KOPT-K1 (cell line): ENCODE results near the gene KDM4C.

Source experiments
- H3K27ac ChIP-seq: fragments of 200-600 bp; sonication (generic); 2 replicates; pipeline ENCODE4 v1.5.1; 2016; ENCODE audit warnings: antibody characterized with exemption, mild to moderate bottlenecking, low read depth, low read length; ENCODE audit not compliant: poor library complexity, severe bottlenecking
- H3K36me3 ChIP-seq: fragments of 200-600 bp; sonication (generic); 2 replicates; pipeline ENCODE4 v1.5.1; 2017; ENCODE audit warnings: antibody characterized with exemption, mild to moderate bottlenecking, low read length, moderate library complexity; ENCODE audit not compliant: insufficient read depth
- H3K9me3 ChIP-seq: fragments of 200-600 bp; sonication (generic); 2 replicates; pipeline ENCODE4 v1.5.1; 2017; ENCODE audit warnings: antibody characterized with exemption, low read length, mild to moderate bottlenecking; ENCODE audit not compliant: insufficient read depth, poor library complexity, severe bottlenecking

Gene KDM4C

GRCh38 chr9:6845128-6845826 is 87.5 kb downstream of the KDM4C start:
- Histone ChIP-seq H3K27ac (no peak overlapping the region), H3K36me3 (peaks cover 15% of the 10 kb centered on the region), H3K9me3 (no peaks in the 10 kb centered on the region)

GRCh38 chr9:6845880-6846279 is 88.1 kb downstream of the KDM4C start:
- no peak overlapping the region for H3K27ac ChIP-seq
- no peaks in the 10 kb centered on the region for H3K9me3 ChIP-seq
- H3K36me3 ChIP-seq, result peaks cover 15% of the 10 kb centered on the region

DNA sequence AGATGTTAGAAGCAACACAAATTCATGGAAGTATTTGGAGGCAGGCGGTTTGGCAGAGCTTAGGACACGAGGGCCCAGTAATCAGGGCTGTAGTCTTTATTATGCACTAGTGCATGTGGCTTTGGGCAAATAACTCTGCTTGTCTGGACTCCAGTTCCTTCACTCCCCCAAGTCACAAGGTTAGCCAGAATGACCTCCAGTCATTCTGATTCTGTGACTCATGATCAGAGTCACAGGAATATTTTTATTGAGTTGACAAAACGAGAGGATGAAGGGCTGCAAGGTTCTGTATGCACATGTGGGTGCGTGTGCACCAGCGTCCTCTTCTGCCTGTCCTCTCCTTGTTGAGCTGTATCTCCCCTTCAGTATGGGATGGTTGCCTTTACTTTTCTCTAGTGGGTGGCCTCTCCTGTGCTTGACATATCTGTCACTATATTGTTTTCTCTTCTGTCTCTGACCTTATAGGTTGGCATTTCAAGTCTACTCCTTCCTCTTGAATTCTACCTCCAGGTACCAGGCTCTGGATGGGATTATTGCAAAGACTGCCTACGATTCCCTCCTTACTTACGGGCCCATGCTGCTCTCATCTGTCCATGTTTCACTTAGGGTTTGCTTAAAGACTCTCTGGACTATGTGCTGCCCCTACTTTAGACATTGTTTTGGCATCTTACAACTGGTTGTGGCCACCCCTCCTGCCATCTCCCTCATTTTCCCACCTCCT is 94.6 kb downstream of the KDM4C start:
- peaks cover 35% of the 10 kb centered on the region for H3K36me3 ChIP-seq
- H3K27ac ChIP-seq, result no peak overlapping the region
- no peaks in the 10 kb centered on the region for H3K9me3 ChIP-seq

DNA sequence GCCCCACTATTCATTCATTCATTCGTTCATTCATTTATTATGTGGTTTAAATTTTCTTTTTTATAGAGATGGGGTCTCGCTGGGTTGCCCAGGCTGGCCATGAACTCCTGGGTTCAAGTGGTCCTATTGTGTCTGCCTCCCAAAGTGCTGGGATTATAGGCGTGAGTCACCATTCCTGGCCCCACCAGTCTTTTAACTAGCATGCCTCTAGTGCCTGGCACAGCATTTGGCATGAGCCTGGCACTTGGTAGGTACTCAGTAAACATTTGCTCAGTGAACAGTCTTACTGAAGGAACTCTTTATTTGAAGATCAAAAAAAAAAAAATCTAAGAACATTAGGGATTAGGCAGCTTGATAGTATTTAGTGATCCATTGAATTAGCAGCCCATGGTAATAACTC is 98.1 kb downstream of the KDM4C start:
- no peak overlapping the region for H3K27ac ChIP-seq
- peaks cover 20% of the 10 kb centered on the region; the same call in 1 of the 2 replicates for H3K36me3 ChIP-seq
- H3K9me3 ChIP-seq, result no peaks in the 10 kb centered on the region

- Histone ChIP-seq H3K27ac (no peak overlapping the region), H3K9me3 (peaks cover 16% of the 10 kb centered on the region), H3K36me3 (peaks cover 8% of the 10 kb centered on the region)
Measured at GRCh38 chr9:6864102-6864501, 106.3 kb downstream of the KDM4C start.

DNA sequence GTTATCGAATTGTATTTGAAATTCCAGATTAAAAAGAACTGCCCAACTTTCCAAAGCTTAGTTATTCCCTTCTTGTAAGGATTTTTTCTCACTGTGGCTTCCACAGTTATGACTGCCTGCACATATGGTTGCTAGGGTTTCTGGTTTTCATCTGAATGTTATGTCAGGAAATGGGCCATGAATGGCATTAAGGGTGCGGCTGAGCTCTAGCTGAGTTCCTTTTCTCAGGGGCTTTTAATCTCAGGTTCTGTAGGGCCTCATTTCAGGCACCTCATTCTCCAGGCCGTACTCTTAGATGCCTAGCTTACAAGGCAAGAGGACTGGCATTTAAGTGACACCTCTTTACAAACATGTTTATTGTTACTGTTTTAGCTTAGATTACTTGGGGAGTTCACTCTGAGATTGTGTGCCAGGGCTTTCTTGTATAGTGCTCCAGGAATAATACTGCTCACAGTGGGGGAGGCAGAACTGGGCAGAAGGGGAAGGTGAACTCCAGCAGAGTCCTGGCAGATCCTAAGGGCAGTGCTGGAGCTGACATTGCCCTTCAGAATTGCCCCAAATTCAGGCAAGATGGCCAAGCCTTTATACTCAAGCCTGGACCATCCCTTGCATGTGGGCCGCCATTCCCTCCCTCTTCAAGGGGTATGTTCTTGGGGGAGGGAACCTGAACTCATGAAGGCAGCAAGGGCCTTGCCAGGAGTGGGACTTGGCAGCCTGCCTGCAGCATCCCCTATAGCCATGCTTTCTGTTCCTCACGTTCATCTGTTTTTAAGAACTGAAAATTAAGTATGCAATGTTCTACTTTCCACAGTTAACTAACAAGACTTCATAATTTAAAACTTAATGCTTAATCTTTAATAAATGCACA is 111.5 kb downstream of the KDM4C start:
- no peaks in the 10 kb centered on the region for H3K36me3 ChIP-seq
- H3K27ac ChIP-seq, result no peak overlapping the region

GRCh38 chr9:6870149-6870548 is 112.4 kb downstream of the KDM4C start:
- Histone ChIP-seq H3K36me3 (no peaks in the 10 kb centered on the region), H3K27ac (no peak overlapping the region), H3K9me3 (no peaks in the 10 kb centered on the region)

More for the DNA sequence above, 111.5 kb downstream of the KDM4C start:
- peaks cover 4% of the 10 kb centered on the region for H3K9me3 ChIP-seq

GRCh38 chr9:6870650-6871477 is 113.1 kb downstream of the KDM4C start:
- Histone ChIP-seq H3K36me3 (no peaks in the 10 kb centered on the region), H3K9me3 (no peaks in the 10 kb centered on the region), H3K27ac (no peak overlapping the region)

GRCh38 chr9:6873857-6874256 is 116.1 kb downstream of the KDM4C start:
- no peaks in the 10 kb centered on the region for H3K9me3 ChIP-seq
- H3K36me3 ChIP-seq, result no peaks in the 10 kb centered on the region
- no peak overlapping the region for H3K27ac ChIP-seq

DNA sequence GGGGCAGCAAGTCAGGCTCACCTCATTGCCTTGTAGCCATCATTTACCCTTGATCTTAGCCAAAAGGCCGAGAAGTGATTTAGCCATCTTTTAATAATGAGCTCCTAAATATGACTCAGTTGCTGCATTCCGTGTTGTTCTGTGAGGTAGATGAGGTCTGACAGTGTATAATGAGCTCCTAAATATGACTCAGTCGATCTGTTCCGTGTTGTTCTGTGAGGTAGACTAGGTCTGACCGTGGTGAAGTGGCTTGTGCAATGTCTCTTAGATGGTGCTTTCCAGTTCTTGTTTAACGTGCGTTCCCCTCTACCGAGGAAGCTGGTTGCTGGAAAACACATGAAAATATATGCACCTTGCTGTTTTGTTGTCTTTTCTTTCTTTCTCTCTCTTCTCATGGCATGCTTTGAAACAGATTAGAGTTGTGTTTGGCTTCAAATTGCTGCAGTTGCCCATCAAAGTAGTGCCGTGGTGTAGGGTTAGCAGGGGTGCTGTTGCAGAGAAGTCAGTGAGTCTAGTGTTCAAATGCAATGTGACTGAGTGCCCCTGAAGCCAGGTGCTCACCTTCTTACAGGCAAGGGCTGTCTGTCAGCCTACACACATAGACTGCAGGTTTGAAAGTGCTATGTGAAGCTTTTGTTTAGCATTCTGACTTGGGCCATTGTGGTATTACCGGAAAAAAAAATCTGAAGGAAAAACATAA is 118.6 kb downstream of the KDM4C start:
- no peak overlapping the region for H3K27ac ChIP-seq
- H3K9me3 ChIP-seq, result no peaks in the 10 kb centered on the region
- no peaks in the 10 kb centered on the region for H3K36me3 ChIP-seq

- H3K27ac ChIP-seq, result no peak overlapping the region
- no peaks in the 10 kb centered on the region for H3K9me3 ChIP-seq
- no peaks in the 10 kb centered on the region for H3K36me3 ChIP-seq
Measured at GRCh38 chr9:6877671-6878161, 119.9 kb downstream of the KDM4C start.

- Histone ChIP-seq H3K27ac (no peak overlapping the region), H3K36me3 (no peaks in the 10 kb centered on the region), H3K9me3 (no peaks in the 10 kb centered on the region)
Measured at GRCh38 chr9:6880626-6881025, 122.9 kb downstream of the KDM4C start.

DNA sequence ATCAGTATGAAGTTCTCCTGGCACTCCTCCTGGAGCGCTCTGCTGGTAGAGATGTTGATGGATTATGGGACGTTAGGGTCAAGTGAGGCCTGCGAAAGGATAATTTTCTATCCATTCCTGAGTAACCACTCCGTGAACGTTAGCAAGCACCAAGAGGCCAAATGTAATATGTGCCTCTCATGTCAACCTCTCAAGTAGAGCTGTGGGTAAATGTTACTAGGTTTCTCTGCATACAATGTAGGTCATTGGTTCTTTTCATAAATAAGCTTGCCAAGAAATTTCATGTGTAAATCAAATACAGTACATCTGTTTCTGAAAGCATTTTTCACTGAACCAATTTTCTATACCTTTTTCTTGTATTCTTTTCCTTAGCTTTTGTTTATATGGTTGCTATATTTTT is 126.3 kb downstream of the KDM4C start:
- H3K36me3 ChIP-seq, result peaks cover 11% of the 10 kb centered on the region; the same call in 1 of the 2 replicates

GRCh38 chr9:6884990-6885389 is 127.2 kb downstream of the KDM4C start:
- no peaks in the 10 kb centered on the region for H3K9me3 ChIP-seq
- peaks cover 19% of the 10 kb centered on the region for H3K36me3 ChIP-seq
- H3K27ac ChIP-seq, result no peak overlapping the region

More for the DNA sequence above, 126.3 kb downstream of the KDM4C start:
- no peak overlapping the region for H3K27ac ChIP-seq
- H3K9me3 ChIP-seq, result no peaks in the 10 kb centered on the region
